Measurements from ENCODE around the gene TEX14. TPM values are rescaled to one million over a fixed set of nuclear protein-coding genes. Genes with fewer than 3 reads are reported as not detected.

TEX14 gene
- polyA plus RNA-seq, 2 of the 4 experiments (the other 2 are of a cell fraction) = 0.04 to 0.12 TPM

GRCh38 chr17:58617563-58617962 lies 74.3 kb downstream of the TEX14 start (continued):
- TF ChIP-seq REST (IDR thresholded peaks at IDR 0.05) (no peak), MAFK (IDR thresholded peaks at IDR 0.05; ENCODE audit: partially characterized antibody) (no peak), PBX3 (IDR thresholded peaks at IDR 0.05) (no peak), ESRRA (IDR thresholded peaks at IDR 0.05; ENCODE audit: borderline replicate concordance, low read length) (no peak), CEBPB (IDR thresholded peaks at IDR 0.05) (no peak), BCL3 (IDR thresholded peaks at IDR 0.05) (no peak), CHD2 (IDR thresholded peaks at IDR 0.05; ENCODE audit: low read length, partially characterized antibody) (no peak)

GRCh38 chr17:58615768-58616659 lies 75.8 kb downstream of the TEX14 start:
- FAIRE-seq = no peak
- Histone ChIP-seq H3K9me3 (no peaks in the 10 kb centered on the region), H3K4me2 (no peak overlapping the region), H3K4me3 (no peak overlapping the region), H3K27ac (no peak overlapping the region), H3K4me1 (no peaks in the 10 kb centered on the region)
- TF ChIP-seq HMGXB4 (CRISPR knock-in tag; IDR thresholded peaks at IDR 0.05; ENCODE audit: borderline replicate concordance) = no peak
- TF ChIP-seq KDM1A (IDR thresholded peaks at IDR 0.05; ENCODE audit: low read depth) = no peak
- no peak for TF ChIP-seq EHF (CRISPR knock-in tag; IDR thresholded peaks at IDR 0.05)
- TF ChIP-seq PHF8 (IDR thresholded peaks at IDR 0.05; ENCODE audit: borderline replicate concordance, low read depth) = no peak
- no peak for TF ChIP-seq CEBPB (IDR thresholded peaks at IDR 0.05)
- TF ChIP-seq REST (IDR thresholded peaks at IDR 0.05) = no peak
- WGBS (ENCODE audit: missing lambda C conversion rate) = 59% methylated on average over 5 of the region's 5 CpGs
- ChIA-PET CTCF (interaction anchor here (0.8 to 2.0 kb wide), 4 partner anchors 28 to 98 kb away, joined by 3 to 9 read pairs (median 3); no protein-coding TSS in a partner anchor), POLR2A (interaction anchor here (4.6 kb wide), 1 partner anchor 15 kb away, joined by 29 read pairs; no protein-coding TSS in a partner anchor)
- ATAC-seq = no peak
- DNase-seq (ENCODE audit: low read depth in 1 of 2, low spot score in 1 of 2) = no peak
